Activated naive CD4-positive, alpha-beta T cell treated with anti-CD3 and anti-CD28 coated beads, Interleukin-2, amount 50 U/mL, for 16 hours (primary cell): ENCODE results near the gene BMPER.
A peak's percentile ranks its signal among the peaks of the same experiment; 100 is the strongest.

Source experiments
- DNase-seq: peaks from one replicate; pipeline ENCODE4 v3.0.0-alpha.2; 2020

Gene BMPER

DNA sequence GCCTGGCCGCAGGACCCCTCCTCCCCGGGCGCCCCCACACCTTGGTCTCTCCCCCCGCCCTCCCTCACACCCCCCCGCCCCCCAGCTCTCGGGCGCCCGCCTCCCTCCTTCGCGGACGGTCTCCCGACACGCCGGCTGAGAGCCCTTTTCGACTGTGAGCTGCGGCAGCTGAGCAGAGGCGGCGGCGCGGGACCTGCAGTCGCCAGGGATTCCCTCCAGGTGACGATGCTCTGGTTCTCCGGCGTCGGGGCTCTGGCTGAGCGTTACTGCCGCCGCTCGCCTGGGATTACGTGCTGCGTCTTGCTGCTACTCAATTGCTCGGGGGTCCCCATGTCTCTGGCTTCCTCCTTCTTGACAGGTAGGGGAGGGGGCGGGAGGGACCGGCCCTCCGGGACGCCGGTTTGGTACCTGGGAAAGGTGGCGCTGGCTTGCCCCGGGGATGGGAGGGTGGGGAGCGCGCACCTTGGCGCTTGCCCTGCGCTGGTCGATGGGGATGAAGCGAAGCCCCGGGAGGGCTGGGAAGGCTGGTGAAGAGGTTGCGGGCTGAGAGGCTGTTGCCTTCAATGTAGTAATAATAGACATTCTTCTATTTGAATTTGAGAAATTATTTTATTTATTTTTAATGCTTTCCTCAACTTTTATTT, at the start of gene BMPER:
BMPER (plus strand) TSS at position 151 of the 644 bp plus-strand sequence; CDS start at position 226, 75 bp downstream.
- peak; percentile 12 for DNase-seq

DNA sequence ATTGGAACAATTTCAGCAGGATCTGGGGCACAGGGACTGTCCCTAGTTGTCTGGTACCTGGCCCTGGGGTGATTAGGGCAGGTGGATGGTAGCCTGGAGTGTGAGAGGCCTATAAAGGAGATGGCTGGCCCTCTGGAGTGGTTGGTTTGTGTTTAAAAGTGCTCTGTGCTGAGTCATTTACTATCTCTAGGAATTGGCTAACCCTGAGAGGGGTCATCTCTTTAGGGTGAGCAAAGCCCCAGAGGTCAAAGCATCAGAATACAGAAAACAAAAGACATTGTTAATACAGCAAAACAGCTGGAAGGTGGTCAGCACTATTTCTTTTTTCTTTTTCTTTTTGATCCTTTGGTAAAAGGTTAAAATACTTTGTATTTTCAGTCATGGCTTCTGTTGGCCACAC, 43.4 kb upstream of the BMPER start:
- DNase-seq: no peak

DNA sequence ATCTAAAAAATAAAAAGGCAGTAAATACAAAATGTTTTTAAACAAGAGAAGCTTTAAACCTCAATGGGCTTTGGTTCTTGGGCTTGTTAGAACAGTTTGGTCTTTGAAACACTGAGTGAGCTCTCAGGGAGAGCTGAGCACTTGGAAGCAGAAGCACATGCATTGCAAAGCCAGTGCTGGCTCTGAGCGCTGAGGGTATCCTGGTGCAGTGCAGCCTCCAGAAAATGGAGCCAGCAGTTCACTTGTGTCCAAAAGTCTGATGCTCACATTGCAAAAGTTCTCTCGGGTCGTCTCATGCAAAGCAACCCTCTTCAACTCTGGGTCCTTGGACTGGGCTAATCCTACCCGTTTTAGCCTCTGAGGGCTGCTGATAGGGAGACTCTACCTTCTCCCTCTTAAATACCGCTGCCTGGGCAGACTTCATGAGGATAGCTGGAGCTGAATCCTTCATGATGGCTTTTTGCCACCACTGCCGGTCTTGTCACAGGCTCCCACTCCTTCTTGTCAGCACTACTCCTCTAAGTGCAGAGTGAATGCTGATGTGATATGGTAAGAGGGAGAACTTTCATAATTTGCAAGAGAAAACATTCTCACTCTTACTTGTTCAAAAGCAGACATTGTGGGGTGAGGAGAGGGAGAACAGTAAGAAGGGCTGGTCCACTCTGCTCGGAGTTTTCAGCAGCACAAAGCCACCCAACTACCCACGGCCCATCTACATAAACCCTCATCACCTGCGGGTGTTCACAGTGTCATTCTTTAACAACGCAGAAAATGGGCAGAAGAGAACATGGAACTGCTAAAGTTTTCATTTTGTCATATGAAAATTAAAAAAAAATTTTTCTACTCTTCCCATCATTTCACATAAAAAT, 42.2 kb upstream of the BMPER start:
- DNase-seq: no peak

DNA sequence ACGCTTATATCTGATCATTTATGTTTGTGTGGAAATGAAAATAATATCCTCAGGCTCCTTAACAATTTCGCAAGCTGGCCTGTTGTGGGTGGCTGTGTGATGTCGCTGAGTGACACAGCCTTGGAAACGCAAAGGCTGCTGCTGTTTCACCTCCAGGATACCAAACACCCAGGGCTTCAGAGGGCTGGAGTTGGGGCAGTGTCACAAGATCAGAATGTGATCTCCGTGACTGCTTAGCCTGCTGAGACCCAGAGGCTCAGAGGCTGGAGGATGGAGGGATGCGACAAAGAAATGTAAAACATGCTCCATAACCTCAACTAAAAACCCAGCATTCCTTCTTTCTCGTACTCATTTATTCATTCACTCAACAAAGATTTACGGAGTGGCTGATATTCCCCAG, 37.2 kb upstream of the BMPER start:
- DNase-seq: no peak

DNA sequence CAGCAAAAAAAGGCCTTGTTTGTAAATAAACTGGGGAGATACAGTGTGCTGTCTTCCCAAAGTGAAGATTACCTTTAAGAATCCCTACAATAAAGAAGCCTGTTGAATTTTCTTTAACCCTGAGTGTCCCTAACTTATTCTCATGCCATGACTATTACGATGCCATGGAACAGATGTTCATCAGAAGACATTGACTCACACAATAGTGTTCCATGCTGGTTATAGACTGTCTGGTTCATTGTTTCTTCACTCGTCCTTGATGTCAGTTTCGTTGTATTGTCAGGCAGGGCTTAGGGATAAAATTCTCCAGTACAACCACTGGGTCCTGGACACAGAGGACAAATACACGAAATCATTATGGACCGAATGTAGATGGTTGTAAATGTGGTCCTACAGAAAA, 36.2 kb upstream of the BMPER start:
- DNase-seq: no peak

DNA sequence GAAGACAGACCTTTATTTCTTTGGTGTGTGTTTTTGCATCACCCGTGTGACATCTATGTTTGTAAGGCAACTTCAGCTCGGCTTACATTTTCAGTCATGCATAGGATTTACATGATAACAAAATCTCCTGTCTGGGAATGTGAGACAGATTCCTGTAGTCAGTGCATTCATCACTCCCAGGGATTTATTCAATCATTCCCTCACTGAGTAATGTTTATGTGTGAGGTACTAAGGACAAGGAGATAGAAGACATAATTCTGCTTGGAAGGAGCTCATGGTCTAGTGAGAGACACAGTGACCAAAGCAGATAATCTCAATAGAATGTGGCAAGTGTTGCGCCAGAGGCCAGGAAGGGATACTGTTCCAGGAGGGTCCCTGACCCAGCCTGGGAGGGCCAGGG, 35.2 kb upstream of the BMPER start:
- DNase-seq: no peak

DNA sequence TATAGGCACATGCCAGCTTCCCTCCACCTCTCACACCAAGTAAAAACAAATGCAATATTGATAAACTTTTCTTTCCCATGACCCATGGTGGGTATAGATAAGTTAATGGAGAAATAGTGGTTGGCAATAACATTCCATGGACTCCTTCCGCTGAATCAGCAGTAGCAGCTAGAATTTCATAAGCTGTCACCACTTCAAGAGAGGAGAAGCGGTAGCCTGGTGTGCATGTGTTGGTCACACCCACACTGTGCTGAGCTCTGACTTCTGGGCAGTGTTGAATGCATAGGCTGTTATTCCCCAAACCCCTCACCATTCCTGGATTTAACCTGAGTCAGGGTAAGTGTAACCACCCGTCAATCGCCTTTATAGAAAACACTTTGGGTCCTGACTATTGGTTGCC, 32.5 kb upstream of the BMPER start:
- DNase-seq: no peak

DNA sequence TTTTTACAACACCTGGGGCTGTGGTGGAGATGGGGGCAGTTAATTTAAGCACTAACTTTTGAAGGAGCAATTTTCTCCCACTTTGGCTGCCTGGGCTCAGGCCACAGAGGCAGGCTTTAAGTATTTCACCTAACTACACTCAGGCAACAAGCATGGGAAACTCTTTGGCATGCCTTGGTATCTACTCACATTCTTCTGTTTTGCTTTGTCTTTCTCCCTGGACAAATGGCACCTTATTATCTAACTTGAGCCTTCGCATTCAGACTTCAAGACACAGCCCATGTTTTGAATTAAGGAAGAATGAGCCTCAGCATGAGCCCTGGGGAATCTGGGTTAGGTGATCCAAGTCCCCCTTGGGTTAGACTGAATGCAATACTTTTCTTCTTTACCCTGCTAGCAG, 31.8 kb upstream of the BMPER start:
- no peak for DNase-seq

DNA sequence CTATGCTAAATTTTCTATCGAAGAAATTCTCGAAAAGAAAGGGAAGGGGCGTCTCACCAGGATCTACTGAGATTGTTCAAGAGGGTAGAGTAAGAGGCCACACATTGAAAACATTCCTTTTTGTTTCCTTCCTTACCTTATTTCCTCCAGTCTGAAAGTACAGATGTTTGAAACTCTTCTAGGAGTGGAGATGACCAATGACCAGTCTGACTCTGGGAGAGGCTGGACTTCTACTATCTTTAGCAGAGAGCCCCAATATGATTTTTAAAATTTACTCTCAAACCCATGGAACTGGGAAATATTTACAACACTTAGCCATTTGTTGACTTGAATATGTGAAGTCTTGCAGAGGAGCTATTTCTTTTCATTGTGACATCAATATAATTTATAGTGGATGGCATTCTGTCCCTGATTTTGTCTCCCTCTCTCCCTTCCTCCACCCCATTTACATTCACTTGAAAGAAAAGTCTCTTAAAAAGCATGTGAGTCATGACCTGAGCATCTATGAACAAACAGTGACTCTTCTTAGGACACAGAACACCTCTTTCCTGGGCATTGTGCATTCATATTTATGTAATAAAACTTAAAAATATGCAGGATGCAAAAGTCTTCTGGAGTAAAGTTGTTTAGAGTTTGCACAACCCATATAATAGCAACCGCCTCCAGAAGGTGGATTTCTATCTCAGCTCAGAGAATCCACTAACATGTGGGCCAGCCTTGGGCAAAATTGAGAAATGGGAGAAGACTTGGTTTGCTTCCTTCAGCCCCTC, 31.2 kb upstream of the BMPER start:
- no peak for DNase-seq

DNA sequence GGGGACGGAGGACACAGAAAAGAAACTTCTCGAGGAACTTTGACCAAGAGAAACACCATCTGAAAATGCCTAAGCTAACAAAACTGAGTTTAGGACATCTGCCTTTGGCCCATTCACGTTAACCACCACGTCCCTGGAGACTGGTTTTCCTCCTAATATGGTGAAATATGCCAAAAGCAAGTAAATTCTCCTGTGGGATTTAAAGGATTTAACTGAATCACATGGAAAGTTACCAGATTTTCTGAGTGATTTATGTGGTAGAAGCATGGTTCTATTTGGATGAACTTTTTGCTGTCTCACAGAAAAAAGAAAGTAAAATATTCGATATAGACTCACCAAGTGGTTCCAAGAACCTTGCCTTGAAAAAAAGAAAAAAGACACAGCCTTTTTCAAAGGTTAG, 30.4 kb upstream of the BMPER start:
- DNase-seq: no peak

DNA sequence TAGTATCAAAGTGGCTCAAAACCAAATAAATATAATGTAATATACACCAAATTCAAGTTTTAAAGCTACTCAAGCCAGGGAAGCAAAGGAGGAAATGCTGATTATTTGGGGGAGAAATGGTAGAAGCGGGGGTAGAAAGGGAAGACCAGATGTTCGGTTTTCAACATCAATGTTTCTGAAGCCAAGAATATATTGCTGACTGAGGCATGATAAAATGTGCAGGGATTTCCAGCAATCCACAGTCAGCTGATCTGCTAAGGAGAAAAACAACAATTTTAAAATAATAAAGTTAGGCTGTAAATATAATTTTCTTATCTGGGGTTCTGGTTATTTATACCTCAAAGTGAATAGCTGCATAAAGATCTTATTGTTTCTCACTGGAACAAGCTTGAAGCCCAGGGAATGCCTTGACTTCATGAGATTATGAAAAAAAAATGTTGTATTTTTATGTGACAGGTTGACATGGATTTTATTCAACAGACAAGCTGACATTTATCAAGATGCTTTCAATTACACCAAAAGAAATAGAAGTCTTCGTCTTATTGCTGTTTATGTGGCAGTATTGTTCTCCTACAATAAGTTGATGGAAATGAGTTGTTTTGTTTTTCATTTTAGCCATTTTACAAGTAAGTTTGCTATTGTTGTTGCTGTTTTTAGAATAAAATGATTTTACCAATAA, 28.6 kb upstream of the BMPER start:
- no peak for DNase-seq

DNA sequence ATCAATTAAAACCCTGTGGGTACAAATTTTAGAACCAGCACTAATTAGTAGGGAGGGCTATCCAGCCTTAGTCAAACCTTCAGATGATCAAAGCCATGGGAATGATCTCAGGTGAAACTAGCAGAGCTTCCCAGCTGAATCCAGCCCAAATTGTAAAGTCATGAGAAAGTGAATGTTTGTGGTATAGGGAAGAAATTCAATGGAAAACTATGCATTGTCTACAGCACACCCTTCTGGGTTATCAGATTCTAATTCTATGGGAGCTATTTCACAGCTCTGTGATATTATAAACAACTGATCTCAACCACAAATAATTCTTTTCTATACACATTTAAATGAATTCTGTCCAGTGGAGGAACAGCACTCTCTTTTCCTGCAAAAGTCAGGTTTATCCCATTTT, 24.6 kb upstream of the BMPER start:
- DNase-seq: no peak

DNA sequence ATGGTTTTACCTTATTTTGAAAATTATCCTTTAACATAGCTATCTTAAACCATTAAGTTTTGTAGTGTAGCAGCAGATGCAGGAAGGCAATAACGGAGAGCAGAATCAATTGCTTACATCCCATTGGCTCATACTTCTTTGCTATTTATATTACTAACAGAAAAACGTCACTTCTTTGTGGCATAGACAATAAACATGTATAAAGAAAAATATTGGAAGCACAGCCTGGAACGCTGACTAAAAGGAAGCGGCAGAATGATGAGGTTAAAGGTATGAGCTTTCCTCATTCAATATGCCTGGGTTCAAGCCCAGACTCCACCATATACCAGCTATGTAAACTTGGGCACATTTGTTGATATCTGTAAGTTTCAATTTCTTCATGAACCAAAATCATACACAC, 24.0 kb upstream of the BMPER start:
- no peak for DNase-seq

DNA sequence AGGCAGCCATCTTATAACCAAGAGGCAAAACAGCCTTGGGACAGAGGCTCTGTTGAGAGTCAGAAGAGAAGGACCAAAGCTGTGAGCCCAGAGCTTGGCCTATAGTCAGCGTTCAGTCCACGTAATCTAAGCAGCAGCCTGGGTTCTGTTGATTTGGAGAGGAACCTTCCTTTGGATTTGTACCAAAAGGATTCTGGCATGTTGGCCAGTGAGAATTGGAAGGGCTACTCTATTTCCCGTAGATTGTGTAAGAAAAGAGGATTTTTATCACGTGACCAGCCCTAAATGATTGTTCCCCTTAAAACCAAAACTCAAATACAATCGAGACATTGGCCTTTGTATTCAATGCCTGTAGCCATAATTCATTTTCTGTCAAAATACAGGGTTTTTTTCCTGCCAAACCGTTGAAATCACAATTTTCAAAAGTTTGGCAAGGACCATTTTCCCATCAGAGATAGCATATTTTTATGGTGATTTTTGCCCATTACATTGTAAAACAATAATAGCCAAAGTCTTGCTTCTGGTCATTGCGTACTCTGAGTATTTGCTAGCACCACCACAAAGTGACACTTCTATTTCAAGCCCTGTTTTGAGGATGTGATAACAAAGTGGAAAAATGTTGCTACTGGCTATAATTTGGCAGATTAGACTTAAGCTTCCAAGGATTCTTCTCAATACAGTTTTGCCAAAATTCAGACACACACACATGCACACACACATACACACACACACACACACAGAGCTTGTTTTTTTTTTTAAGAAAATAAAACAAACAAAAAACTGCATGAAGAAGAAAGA, 23.1 kb upstream of the BMPER start:
- DNase-seq: no peak

DNA sequence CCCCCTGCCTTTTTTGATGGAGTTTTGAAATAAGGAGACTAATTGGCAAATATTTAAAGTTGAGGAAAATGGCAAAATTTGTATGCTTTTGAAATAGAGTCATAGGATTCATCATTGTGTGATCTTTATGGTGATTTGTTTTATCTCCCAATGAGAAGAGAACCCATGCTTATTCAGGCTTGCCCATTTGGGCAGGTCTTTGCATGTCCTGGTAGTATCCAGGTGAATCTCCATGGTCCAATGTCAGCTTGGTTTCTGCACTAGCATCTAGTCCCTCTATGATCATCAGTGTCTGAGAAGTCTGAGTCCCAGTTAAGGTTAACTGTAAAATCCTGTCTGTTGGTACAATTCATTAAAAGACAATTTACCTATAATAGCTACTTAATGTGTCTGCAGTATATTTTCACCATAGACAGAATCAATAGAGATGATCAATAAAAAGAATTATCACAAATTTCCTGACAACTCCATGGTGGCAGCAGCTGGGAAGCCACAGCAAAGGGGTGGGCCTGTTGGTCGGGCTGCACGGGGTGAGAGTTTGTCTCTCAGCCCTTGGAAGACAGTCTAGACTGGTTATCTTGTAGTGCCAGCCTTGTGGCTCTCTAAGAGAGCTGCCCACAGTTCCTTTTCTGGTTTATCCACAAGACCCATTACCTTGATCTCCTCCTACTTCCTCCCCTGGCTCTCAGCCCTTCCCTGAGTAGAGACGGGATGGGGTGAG, 22.2 kb upstream of the BMPER start:
- no peak for DNase-seq

DNA sequence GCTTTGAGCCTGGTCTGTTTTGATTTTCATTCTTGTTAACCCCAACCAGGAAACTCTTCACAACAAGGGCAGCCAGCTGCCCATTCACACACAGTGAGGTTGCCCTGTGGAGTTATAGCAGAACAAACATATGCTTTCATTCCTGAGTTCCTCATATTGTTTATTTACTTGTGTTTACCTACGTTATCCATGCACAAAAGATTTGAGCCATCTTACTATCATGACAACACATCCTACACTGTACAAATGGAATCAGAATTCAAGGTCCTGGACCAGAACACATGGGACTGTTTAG, 21.7 kb upstream of the BMPER start:
- DNase-seq: no peak

DNA sequence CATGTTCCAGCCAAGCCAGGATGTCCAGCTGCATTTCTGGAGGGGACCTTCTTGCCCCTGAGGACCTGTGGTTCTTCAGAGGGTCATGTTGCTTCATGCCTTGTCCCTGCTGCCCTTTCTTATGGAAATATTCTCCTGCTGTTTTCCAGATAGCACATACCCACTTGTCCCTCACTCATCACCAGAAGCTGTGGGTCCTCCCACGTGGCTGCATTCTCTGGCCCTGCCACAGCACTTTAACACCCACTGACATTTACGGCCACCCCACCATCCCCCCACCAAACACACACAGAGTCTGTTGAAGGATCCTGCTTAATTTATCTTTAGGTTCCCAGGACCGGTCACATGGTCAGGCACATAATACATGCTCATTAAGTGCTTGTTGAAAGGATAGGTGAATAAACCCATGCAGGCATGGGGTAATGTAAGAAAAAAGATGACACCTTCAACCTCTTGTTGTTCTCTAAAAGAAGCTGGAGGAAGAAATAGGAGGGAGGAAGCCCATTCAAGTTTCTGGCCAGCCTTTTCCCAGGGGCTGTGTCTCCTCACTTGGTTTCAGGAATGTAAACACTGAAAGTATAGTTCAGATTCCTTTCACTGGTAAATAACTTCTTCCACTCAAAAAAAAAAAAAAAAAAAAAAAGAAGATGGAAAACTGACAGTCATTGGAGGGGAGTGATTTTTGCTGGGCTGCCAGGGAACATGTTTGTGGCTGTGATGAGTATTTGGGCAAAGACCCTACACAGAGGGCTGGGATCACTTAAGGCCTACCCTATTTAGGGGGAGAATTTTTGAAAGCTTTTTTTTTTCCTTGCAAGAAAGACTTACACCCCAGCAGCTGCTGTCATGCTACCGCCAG, 19.8 kb upstream of the BMPER start:
- no peak for DNase-seq

DNA sequence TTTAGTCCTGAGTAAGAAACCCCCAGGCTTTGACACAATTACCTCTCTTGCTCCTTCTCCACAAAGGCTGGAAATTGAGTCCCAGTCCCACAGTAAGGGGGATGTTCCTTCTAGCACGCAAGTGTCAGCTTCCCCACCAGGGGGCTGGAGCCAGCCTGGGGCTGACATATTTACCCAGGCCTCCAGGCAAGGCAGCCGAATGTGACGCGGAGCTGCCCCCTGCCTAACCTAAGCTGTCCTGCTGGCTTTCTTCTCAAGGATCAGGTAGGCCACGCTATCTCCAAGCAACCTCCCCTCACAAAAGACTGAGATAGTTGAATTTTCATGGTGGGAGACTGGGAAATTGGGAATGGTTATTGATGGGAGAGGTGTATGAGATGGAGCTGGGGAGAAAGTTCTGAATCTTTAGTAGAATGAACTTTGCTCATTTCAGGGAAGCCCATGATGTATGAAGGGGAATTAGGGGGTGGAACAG, 19.2 kb upstream of the BMPER start:
- DNase-seq: no peak

DNA sequence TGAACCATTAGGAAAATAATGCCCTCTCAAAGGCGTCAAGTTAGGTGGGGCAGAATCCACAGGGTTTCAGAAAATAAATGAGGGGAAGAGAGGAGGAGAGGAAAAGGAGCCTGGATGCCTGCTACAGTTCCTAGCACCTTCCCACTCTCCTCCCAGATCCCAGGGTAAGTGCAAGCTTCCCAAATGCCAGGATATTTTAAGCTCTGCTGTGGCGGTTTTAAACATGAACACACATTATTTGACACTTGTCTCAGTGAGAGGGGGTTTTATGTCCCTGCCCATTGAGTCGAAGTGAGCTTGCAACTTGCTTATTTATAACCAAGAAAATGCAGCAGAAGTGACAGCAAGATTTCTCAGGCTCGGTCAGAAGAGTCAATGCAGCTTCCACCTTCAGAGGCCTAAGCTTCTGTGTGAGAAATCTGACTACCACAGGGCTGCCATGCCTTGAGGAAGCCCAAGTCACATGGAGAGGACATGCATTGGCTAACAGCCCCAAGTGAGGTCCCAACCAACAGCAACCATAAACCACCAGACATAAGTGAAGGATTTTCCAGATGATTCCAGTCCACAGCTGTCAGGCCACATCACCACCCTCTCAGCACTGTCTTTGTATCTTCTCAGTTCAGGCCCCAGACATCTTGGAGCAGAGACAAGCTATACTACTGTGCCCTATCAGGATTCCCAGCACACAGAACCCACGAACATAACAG, 17.9 kb upstream of the BMPER start:
- DNase-seq: no peak

DNA sequence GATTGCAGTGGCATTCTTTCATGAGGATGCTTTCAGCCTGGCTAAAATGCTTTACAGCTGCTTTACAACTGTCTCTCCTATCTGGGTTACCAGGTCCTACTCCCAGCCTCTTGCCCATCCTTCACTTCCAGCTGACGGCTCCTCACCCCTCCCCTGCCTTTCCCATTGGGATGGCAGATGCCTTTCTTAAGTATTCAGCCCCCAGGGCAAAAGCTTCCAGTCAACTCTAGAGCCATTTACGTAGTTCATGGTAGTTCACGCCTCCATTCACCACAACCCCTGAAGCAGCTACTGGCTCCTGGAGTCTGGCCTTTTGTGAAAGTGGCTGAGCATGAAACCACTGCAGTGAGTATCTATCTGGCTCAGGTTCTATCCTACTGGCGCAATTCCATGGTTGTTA, 17.2 kb upstream of the BMPER start:
- no peak for DNase-seq
